C4-2B (cell line): ENCODE data around the gene TAS2R50.

Experiments used
- CTCF ChIP-seq: fragments of 450-650 bp; conservative IDR thresholded peaks from 2 replicates; pipeline ENCODE4 v1.5.1; 2017; ENCODE audit warnings: mild to moderate bottlenecking
- ZFX ChIP-seq: fragments of 450-650 bp; IDR thresholded peaks from 2 replicates; pipeline ENCODE4 v1.6.1; 2017

GRCh38 chr12:11023387-11023786 is 36.7 kb upstream of the TAS2R50 start:
- no peak for TF ChIP-seq CTCF
- TF ChIP-seq ZFX: no peak
